Ovary (tissue), 9 donors: ENCODE results near the gene DOCK2. TPM values are rescaled to one million over a fixed set of nuclear protein-coding genes. Genes with fewer than 3 reads are reported as not detected.

ENCODE experiments used
- DNase-seq, 5 donors: peaks; one replicate each; pipeline ENCODE4 v3.0.0-alpha.2; 2019 to 2020
- H3K27ac ChIP-seq, 2 donors: fragments of 200-600 bp; one replicate each; pipeline versions ENCODE4 v1.5.1 to v1.8.0; 2019 to 2022
- H3K27me3 ChIP-seq: fragments of 200-600 bp; one replicate; pipeline ENCODE4 v1.8.0; 2022
- H3K36me3 ChIP-seq: fragments of 200-600 bp; sonication (generic); one replicate; pipeline ENCODE4 v1.5.1; 2019
- H3K4me1 ChIP-seq: one replicate; pipeline ENCODE4 v1.8.1; 2013; ENCODE audit warnings: mild to moderate bottlenecking, moderate library complexity; ENCODE audit not compliant: insufficient read depth
- H3K4me3 ChIP-seq: fragments of 200-600 bp; sonication (generic); one replicate; pipeline ENCODE4 v1.5.1; 2017
- H3K9me3 ChIP-seq, 2 donors: fragments of 200-600 bp in 1 of 2; sonication (generic) in 1 of 2; one replicate each; pipeline versions ENCODE4 v1.5.1 to v1.8.1; 2013 to 2019; ENCODE audit warnings: mild to moderate bottlenecking in 1 of 2, moderate library complexity in 1 of 2
- EP300 ChIP-seq: sonication (generic); formaldehyde crosslinking; IDR thresholded peaks from one replicate; pipeline ENCODE4 v1.6.1; 2017; ENCODE audit warnings: antibody characterized with exemption
- POLR2A ChIP-seq: fragments of 450-650 bp; IDR thresholded peaks from one replicate; pipeline ENCODE4 v1.6.1; 2017; ENCODE audit warnings: antibody characterized with exemption, mild to moderate bottlenecking, moderate library complexity
- WGBS, 3 donors: extraction: QIAGEN DNeasy Blood & Tissue Kit in 1 of 3; methylation state at CpG; one replicate each; pipeline versions ENCODE4 v1.1.5 to v1.1.7; 2013 to 2017; 5-methylcytosine and 5-hydroxymethylcytosine counted together
- intact Hi-C, 4 donors: fragments of 100-400 bp; cut with DNase I; formaldehyde crosslinking; loops; one replicate each; pipeline versions ENCODE4 v1.11.0 to v1.15.1; 2022 to 2023
- polyA plus RNA-seq, 2 donors: library from polyadenylated mRNA; stranded (reverse); fragments of 200-250 nt in 1 of 2; fragments of 350-450 nt in 1 of 2; fragmentation: Illumina TruSeq in 1 of 2; extraction: RNeasy Lipid Tissue Mini Kit (QIAGEN cat#74804) in 1 of 2; gene quantifications; one replicate each; pipeline ENCODE4 v1.2.3, GENCODE V29; 2013 to 2014
- total RNA-seq, 7 donors: library from RNA; depleted of rRNA in 2 of 7; stranded (reverse); fragments of >200 nt in 2 of 7; fragmentation: NEBNext Ultra II Directional in 3 of 7; extraction: Animal tissue kit (Norgen Biotek cat#: 25700) in 3 of 7; gene quantifications; one replicate each; pipeline versions ENCODE4 v1.1.0 to v1.2.4, GENCODE V29; 2016 to 2023
- TF ChIP-seq, protein P1 (sequence below), 3 donors: fragments of 450-650 bp in 2 of 3; fragments of 200-600 bp in 1 of 3; IDR thresholded peaks; one replicate each; pipeline versions ENCODE4 v1.5.1 to v1.8.0; 2016 to 2022; ENCODE audit warnings: antibody characterized with exemption in 3 of 3, mild to moderate bottlenecking in 1 of 3
- donor health status: DM: no; HTN: no; CAD: no; lungs with moderate emphysema.
- donor health status: DM: no; HTN: no; CAD: no.
- donor health status: Bipolar disorder and iron deficiency.
- donor health status: DM: yes; HTN: yes; CAD: no.
- donor health status: DM: no; HTN: no; CAD: no.
- donor health status: DM: yes; HTN: yes; CAD: no.

The DOCK2 gene
- total and polyA plus RNA-seq, 9 donors: 1.3 to 10.2 (median 5.4) TPM

DNA sequence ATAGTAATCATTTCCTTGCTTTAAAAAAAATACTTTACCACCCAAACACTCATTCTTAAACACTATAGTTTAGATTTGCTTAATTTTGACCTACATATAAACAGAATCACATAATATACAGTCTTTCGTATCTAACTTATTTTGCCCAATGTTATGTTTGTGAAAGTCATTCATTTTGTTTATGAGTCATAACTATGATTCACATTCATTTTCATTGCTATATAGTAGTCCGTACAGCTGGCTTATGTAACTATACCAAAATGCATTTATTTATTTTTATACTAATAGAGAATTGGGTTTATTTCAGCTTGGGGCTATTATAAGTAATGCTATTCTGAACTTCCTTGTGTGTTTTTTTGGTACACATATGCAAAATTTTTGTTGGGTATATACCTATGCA is 434.7 kb downstream of the DOCK2 start:
- no peak for DNase-seq
- 92 to 95% (median 92%) methylated on average over 2 of the region's 2 CpGs for WGBS, 3 donors
- H3K36me3 ChIP-seq: no peaks in the 10 kb centered on the region
- H3K9me3 ChIP-seq: no peaks in the 10 kb centered on the region
- intact Hi-C loops: no loop called here
- H3K27me3 ChIP-seq: no peaks in the 10 kb centered on the region
- H3K4me1 ChIP-seq: no peaks in the 10 kb centered on the region
- TF ChIP-seq, protein P1, sequence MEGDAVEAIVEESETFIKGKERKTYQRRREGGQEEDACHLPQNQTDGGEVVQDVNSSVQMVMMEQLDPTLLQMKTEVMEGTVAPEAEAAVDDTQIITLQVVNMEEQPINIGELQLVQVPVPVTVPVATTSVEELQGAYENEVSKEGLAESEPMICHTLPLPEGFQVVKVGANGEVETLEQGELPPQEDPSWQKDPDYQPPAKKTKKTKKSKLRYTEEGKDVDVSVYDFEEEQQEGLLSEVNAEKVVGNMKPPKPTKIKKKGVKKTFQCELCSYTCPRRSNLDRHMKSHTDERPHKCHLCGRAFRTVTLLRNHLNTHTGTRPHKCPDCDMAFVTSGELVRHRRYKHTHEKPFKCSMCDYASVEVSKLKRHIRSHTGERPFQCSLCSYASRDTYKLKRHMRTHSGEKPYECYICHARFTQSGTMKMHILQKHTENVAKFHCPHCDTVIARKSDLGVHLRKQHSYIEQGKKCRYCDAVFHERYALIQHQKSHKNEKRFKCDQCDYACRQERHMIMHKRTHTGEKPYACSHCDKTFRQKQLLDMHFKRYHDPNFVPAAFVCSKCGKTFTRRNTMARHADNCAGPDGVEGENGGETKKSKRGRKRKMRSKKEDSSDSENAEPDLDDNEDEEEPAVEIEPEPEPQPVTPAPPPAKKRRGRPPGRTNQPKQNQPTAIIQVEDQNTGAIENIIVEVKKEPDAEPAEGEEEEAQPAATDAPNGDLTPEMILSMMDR (IDR thresholded peaks at IDR 0.05): no peak
- TF ChIP-seq POLR2A: no peak
- TF ChIP-seq EP300: no peak
- H3K27ac ChIP-seq: no peak overlapping the region
- H3K4me3 ChIP-seq: no peak overlapping the region

- H3K4me3 ChIP-seq: no peak overlapping the region
- DNase-seq: no peak
- H3K9me3 ChIP-seq: no peaks in the 10 kb centered on the region
- intact Hi-C loops: no loop called here
- no peaks in the 10 kb centered on the region for H3K4me1 ChIP-seq
- TF ChIP-seq, protein P1 (IDR thresholded peaks at IDR 0.05): no peak
- TF ChIP-seq POLR2A (no peak), EP300 (no peak)
- H3K36me3 ChIP-seq: no peaks in the 10 kb centered on the region
- WGBS, 3 donors: 52 to 60% (median 54%) methylated on average over 7 of the region's 7 CpGs
- H3K27ac ChIP-seq: no peak overlapping the region
- no peaks in the 10 kb centered on the region for H3K27me3 ChIP-seq
Observed at GRCh38 chr5:170075696-170076095, 438.6 kb downstream of the DOCK2 start.

DNA sequence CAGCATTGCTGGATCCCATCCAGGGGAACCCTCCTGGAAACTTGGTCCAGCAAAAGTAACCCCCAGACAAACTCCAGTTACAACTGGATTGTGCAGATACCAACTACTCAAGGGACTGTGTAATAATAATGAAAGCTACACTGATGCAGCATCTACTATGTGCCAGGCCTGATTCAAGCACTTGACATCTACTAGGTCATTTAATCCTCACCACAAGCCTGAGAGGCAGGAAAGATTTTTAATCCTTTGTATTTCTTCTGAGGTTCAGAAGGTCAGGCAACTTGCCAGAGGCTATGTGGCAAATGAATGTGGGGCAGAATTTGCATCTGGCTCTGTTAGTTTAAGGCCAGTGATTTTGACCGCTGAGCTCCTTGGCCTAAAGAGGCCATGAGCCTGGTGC is 439.1 kb downstream of the DOCK2 start:
- Histone ChIP-seq H3K9me3 (no peaks in the 10 kb centered on the region), H3K4me3 (no peak overlapping the region), H3K27me3 (no peaks in the 10 kb centered on the region), H3K27ac (no peak overlapping the region), H3K4me1 (no peaks in the 10 kb centered on the region), H3K36me3 (no peaks in the 10 kb centered on the region)
- TF ChIP-seq POLR2A (no peak), EP300 (no peak)
- TF ChIP-seq, protein P1 (IDR thresholded peaks at IDR 0.05): no peak
- intact Hi-C loops: no loop called here
- 86 to 100% (median 97%) methylated on average over 1 of the region's 1 CpG for WGBS, 3 donors
- no peak for DNase-seq

DNA sequence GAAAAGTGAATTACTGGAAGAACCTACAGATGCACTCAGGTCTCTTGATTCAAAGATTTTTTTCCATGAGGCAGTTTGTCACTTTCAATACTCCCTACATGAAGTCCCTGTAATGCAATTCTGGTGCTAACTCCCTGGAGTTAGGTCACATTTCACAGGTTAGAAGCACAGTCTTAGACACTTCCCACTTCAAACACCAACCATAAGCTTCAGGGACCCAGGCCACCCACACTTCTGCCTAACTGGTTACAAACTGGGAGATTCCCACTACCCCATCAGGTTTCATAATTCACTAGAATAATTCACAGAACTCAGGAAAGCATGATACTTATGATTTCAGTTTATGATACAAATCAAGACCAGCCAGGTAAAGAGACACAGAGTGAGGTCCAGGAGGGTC is 439.7 kb downstream of the DOCK2 start:
- Histone ChIP-seq H3K27me3 (no peaks in the 10 kb centered on the region), H3K36me3 (no peaks in the 10 kb centered on the region), H3K27ac (no peak overlapping the region), H3K4me3 (no peak overlapping the region), H3K9me3 (no peaks in the 10 kb centered on the region), H3K4me1 (no peaks in the 10 kb centered on the region)
- intact Hi-C loops: no loop called here
- TF ChIP-seq, protein P1 (IDR thresholded peaks at IDR 0.05): no peak
- TF ChIP-seq EP300 (no peak), POLR2A (no peak)
- no peak for DNase-seq

- Histone ChIP-seq H3K4me3 (no peak overlapping the region), H3K27me3 (no peaks in the 10 kb centered on the region), H3K36me3 (no peaks in the 10 kb centered on the region), H3K4me1 (no peaks in the 10 kb centered on the region), H3K27ac (no peak overlapping the region), H3K9me3 (no peaks in the 10 kb centered on the region)
- 81 to 88% (median 85%) methylated on average over 5 of the region's 5 CpGs for WGBS, 3 donors
- DNase-seq: no peak
- no peak for TF ChIP-seq EP300
- no peak for TF ChIP-seq POLR2A
- TF ChIP-seq, protein P1 (IDR thresholded peaks at IDR 0.05): no peak
- intact Hi-C loops: no loop called here
Observed at GRCh38 chr5:170077526-170077925, 440.5 kb downstream of the DOCK2 start.
